Activated T-cell treated with anti-CD3 and anti-CD28 coated beads for 4 hours (primary cell): Measurements from ENCODE around the gene VCL.
"Not testable (repeated sequence)": the region's sequence is repeated elsewhere in the genome, so short reads cannot be mapped to it uniquely, and the experiment has no call there.

Experiments
- DNase-seq: peaks from one replicate; pipeline ENCODE4 v3.0.0-alpha.2; 2020

Gene VCL

GRCh38 chr10:74113546-74113945 lies 115.6 kb downstream of the VCL start:
- no peak for DNase-seq

- no peak for DNase-seq
These were observed 116.1 kb downstream of the VCL start for GRCh38 chr10:74114041-74114448.

GRCh38 chr10:74117738-74118137 lies 119.8 kb downstream of the VCL start:
- DNase-seq = no peak

GRCh38 chr10:74118804-74119203 lies 120.9 kb downstream of the VCL start:
- DNase-seq = no peak

GRCh38 chr10:74120911-74121310 lies 123.0 kb downstream of the VCL start:
- no peak for DNase-seq

- DNase-seq = no peak
These were observed 123.5 kb downstream of the VCL start for GRCh38 chr10:74121368-74121767.

- DNase-seq = no peak
These were observed 124.1 kb downstream of the VCL start for GRCh38 chr10:74122060-74122459.

- DNase-seq = no peak
These were observed 125.2 kb downstream of the VCL start for GRCh38 chr10:74123081-74123480.

- DNase-seq = no peak
These were observed 136.3 kb downstream of the VCL start for GRCh38 chr10:74133923-74134820.

GRCh38 chr10:74135452-74135851 lies 137.5 kb downstream of the VCL start:
- no peak for DNase-seq

GRCh38 chr10:74137992-74138391 lies 140.1 kb downstream of the VCL start:
- no peak for DNase-seq

- not testable (repeated sequence) for DNase-seq
These were observed 140.7 kb downstream of the VCL start for GRCh38 chr10:74138596-74138995.

GRCh38 chr10:74139981-74140380 lies 142.1 kb downstream of the VCL start:
- DNase-seq = no peak

- DNase-seq = no peak
These were observed 142.6 kb downstream of the VCL start for GRCh38 chr10:74140553-74140952.

GRCh38 chr10:74145133-74145532 lies 147.2 kb downstream of the VCL start:
- no peak for DNase-seq

GRCh38 chr10:74146980-74147379 lies 149.1 kb downstream of the VCL start:
- not testable (repeated sequence) for DNase-seq

GRCh38 chr10:74150204-74150989 lies 152.5 kb downstream of the VCL start, which contains the start of gene AP3M1:
AP3M1 (minus strand) TSS chr10:74150828; CDS start chr10:74138379, 12,449 bp downstream.
- peak; percentile 66 for DNase-seq

- peak; percentile 100 for DNase-seq
These were observed 153.3 kb downstream of the VCL start, which contains the start of gene ADK for GRCh38 chr10:74150990-74151878. ADK (plus strand) TSS chr10:74151221; CDS start chr10:74151279, 58 bp downstream.

GRCh38 chr10:74151879-74152722 lies 154.2 kb downstream of the VCL start:
- no peak for DNase-seq

- DNase-seq = no peak
These were observed 155.2 kb downstream of the VCL start for GRCh38 chr10:74153123-74153522.

- DNase-seq = no peak
These were observed 155.8 kb downstream of the VCL start for GRCh38 chr10:74153676-74154075.

- DNase-seq = no peak
These were observed 159.0 kb downstream of the VCL start for GRCh38 chr10:74156919-74157289.
